ENCODE data around the gene TACC2.
"Not testable (repeated sequence)": the region's sequence is repeated elsewhere in the genome, so short reads cannot be mapped to it uniquely, and the experiment has no call there.

The TACC2 gene

GRCh38 chr10:121974019-121974534 lies 14.9 kb upstream of the TACC2 start:
- Mint-ChIP-seq H3K27ac (peak overlapping the region; percentile 62), H3K36me3 (peaks cover 12 to 24% of the 10 kb centered on the region in 2 donors), H3K4me1 (peaks cover 14 to 36% of the 10 kb centered on the region in 2 donors), H3K4me3 (peak overlapping the region; percentile 83 to 87), H3K27me3 (no peaks in the 10 kb centered on the region), H3K9me3 (peaks cover 0 to 2% of the 10 kb centered on the region in 2 donors)
- DNase-seq = no peak
- peak; percentile 40 to 48 for ATAC-seq (replicated peaks)

GRCh38 chr10:121974535-121975294 lies 14.2 kb upstream of the TACC2 start, which contains the start of gene NSMCE4A:
NSMCE4A (minus strand) TSS chr10:121975217; CDS start chr10:121975165, 52 bp downstream.
- peaks cover 0 to 2% of the 10 kb centered on the region in 2 donors for H3K9me3 Mint-ChIP-seq
- ATAC-seq (replicated peaks) (peak; percentile 86 to 89), DNase-seq (peak; percentile 76)
- H3K36me3 Mint-ChIP-seq = peaks cover 12 to 24% of the 10 kb centered on the region in 2 donors
- H3K27ac Mint-ChIP-seq = peak within 1 kb of the TSS; percentile 73
- no peaks in the 10 kb centered on the region for H3K27me3 Mint-ChIP-seq
- H3K4me1 Mint-ChIP-seq = peaks cover 14 to 36% of the 10 kb centered on the region in 2 donors
- H3K4me3 Mint-ChIP-seq = peak within 1 kb of the TSS; percentile 83 to 87

- peak overlapping the region; percentile 77 to 83 for H3K4me3 Mint-ChIP-seq
- peaks cover 12 to 24% of the 10 kb centered on the region in 2 donors for H3K36me3 Mint-ChIP-seq
- peaks cover 0 to 2% of the 10 kb centered on the region in 2 donors for H3K9me3 Mint-ChIP-seq
- peak overlapping the region; percentile 67 for H3K27ac Mint-ChIP-seq
- H3K27me3 Mint-ChIP-seq = no peaks in the 10 kb centered on the region
- H3K4me1 Mint-ChIP-seq = peaks cover 14 to 36% of the 10 kb centered on the region in 2 donors
- DNase-seq (no peak), ATAC-seq (replicated peaks) (no peak)
Observed at GRCh38 chr10:121975295-121976086, 13.5 kb upstream of the TACC2 start.

- H3K27me3 Mint-ChIP-seq = peaks cover 0 to 8% of the 10 kb centered on the region in 2 donors
- no peak overlapping the region for H3K27ac Mint-ChIP-seq
- peaks cover 14 to 30% of the 10 kb centered on the region in 2 donors for H3K4me1 Mint-ChIP-seq
- H3K4me3 Mint-ChIP-seq = no peak overlapping the region
- DNase-seq (no peak), ATAC-seq (replicated peaks) (no peak)
- H3K36me3 Mint-ChIP-seq = peaks cover 7 to 16% of the 10 kb centered on the region in 2 donors
- peaks cover 0 to 5% of the 10 kb centered on the region in 2 donors for H3K9me3 Mint-ChIP-seq
Observed at GRCh38 chr10:121976607-121977006, 12.4 kb upstream of the TACC2 start.

DNA sequence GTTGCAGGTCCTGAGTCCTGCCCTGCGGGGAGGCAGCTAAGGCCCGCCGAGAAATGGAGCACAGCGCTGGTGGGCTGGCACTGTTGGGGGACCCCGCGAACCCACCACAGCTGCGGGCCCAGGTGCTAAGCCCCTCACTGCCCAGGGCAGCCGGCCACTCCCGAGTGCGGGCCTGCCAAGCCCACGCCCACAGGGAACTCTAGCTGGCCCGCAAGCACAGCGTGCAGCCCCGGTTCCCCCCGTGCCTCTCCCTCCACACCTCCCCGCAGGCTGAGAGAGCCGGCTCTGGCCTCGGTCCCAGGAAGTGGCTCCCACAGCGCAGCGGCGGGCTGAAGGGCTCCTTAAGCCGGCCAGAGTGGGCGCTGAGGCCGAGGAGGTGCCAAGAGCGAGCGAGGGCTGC lies 10.5 kb upstream of the TACC2 start:
- peaks cover 0 to 3% of the 10 kb centered on the region in 2 donors for H3K36me3 Mint-ChIP-seq
- H3K4me1 Mint-ChIP-seq = peaks cover 4 to 14% of the 10 kb centered on the region in 2 donors
- peaks cover 0 to 8% of the 10 kb centered on the region in 2 donors for H3K27me3 Mint-ChIP-seq
- H3K9me3 Mint-ChIP-seq = peaks cover 0 to 6% of the 10 kb centered on the region in 2 donors
- H3K4me3 Mint-ChIP-seq = no peak overlapping the region
- ATAC-seq (replicated peaks) = no peak
- DNase-seq = no peak
- H3K27ac Mint-ChIP-seq = no peak overlapping the region

DNA sequence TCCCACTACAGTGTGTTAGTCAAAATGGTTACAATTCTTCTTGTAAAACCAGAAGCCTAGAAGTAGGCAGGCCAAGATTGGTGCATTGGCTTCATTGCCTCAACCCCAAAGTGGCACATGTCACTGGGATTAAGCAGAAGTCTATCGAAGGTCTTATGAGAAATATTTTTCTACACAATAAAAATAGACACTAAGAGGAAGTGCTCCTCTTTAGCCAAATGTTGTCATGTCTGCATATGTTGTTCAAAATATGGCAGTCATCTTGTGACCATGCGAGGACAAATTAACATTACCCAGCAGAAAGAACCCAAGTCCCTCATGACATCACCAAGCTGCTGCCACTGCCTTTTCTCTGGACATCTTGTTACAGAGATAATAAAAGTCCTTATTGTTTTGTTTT lies 7.6 kb upstream of the TACC2 start:
- Mint-ChIP-seq H3K27me3 (peaks cover 6 to 17% of the 10 kb centered on the region in 2 donors), H3K4me3 (no peak overlapping the region), H3K9me3 (peaks cover 12 to 14% of the 10 kb centered on the region in 2 donors), H3K4me1 (no peaks in the 10 kb centered on the region), H3K27ac (no peak overlapping the region), H3K36me3 (peaks cover 3 to 13% of the 10 kb centered on the region in 2 donors)
- ATAC-seq (replicated peaks) (no peak), DNase-seq (no peak)

DNA sequence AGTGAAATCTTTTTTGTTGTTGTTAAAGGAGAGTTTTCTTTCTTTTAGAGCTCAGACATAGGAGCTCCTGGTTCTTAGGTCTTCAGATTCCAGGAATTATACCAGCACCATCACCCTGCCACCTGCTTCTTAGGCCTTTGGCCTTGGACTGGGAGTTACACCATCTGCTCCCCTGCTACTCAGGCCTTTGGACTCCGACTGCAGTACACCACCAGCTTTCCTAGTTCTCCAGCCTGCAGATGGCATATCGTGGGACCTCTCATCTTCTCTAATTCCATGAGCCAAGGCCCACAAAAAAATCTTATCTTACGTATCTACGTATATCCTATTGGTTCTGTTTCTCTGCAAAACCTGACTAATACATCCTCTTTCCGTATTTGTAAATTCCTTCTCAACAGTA lies 5.1 kb upstream of the TACC2 start:
- no peak for ATAC-seq (replicated peaks)
- Mint-ChIP-seq H3K27me3 (peaks cover 19 to 28% of the 10 kb centered on the region in 2 donors), H3K4me1 (peaks cover 0 to 3% of the 10 kb centered on the region in 2 donors), H3K9me3 (peaks cover 12 to 14% of the 10 kb centered on the region in 2 donors), H3K36me3 (peaks cover 5 to 13% of the 10 kb centered on the region in 2 donors), H3K4me3 (no peak overlapping the region), H3K27ac (no peak overlapping the region)
- no peak for DNase-seq

- DNase-seq = no peak
- Mint-ChIP-seq H3K27ac (no peak overlapping the region), H3K36me3 (peaks cover 5 to 13% of the 10 kb centered on the region in 2 donors), H3K4me1 (peaks cover 0 to 3% of the 10 kb centered on the region in 2 donors), H3K9me3 (peaks cover 12 to 14% of the 10 kb centered on the region in 2 donors), H3K27me3 (peaks cover 19 to 28% of the 10 kb centered on the region in 2 donors), H3K4me3 (no peak overlapping the region)
- no peak for ATAC-seq (replicated peaks)
Observed at GRCh38 chr10:121984463-121984862, 4.5 kb upstream of the TACC2 start.

DNA sequence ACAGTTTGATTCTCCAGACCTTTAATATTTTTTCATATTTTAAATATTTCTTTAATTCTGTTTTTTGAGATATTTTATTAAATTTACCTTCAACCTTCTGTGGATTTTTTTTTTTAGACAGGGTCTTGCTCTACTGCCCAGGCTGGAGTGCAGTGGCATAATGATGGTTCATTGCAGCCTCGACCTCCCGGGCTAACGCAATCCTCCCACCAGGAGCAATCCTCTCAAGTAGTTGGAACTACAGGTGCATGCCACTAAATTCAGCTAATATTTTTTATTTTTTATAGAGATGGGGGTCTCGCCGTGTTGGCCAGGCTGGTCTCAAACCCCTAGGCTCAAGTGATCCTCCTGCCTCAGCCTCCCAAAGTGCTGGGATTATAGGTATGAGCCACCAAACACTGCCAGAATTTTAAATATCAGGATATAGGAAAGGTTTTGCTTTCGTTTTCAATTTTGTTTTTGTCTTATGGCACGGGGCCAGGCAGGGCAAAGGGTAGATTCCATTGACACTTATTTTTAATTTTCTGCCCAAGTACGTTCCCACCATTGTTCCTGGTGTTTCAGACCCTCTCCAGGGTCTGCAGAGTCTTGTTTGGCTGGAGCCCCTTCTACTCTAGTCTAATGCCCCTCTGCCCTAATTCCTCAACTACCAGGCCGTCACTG lies 1.2 kb downstream of the TACC2 start:
- Mint-ChIP-seq H3K4me3 (no peak overlapping the region), H3K4me1 (peaks cover 5 to 6% of the 10 kb centered on the region in 2 donors), H3K36me3 (peaks cover 0 to 2% of the 10 kb centered on the region in 2 donors), H3K27me3 (peaks cover 23 to 43% of the 10 kb centered on the region in 2 donors), H3K27ac (no peak overlapping the region), H3K9me3 (peaks cover 0 to 4% of the 10 kb centered on the region in 2 donors)
- DNase-seq (no peak), ATAC-seq (replicated peaks) (no peak)

DNA sequence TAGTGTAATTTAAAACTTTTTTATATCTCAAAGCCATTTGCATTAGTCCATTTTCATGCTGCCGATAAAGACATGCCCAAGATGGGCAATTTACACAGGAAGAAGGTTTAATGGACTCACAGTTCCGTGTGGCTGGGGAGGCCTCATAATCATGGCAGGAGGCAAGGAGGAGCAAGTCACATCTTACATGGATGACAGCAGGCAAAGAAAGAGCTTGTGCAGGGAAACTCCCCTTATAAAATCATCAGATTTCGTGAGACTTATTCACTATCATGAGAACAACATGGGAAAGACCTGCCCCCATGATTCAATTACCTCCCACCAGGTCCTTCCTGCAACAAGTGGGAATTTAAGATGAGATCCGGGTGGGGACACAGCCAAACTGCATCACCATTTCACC lies 2.8 kb downstream of the TACC2 start:
- not testable (repeated sequence) for H3K36me3 Mint-ChIP-seq; H3K4me3 Mint-ChIP-seq; H3K9me3 Mint-ChIP-seq; DNase-seq; H3K27ac Mint-ChIP-seq; H3K4me1 Mint-ChIP-seq; ATAC-seq (replicated peaks)
- H3K27me3 Mint-ChIP-seq = peaks cover 35 to 48% of the 10 kb centered on the region in 2 donors

- Mint-ChIP-seq H3K27me3 (peaks cover 29 to 43% of the 10 kb centered on the region in 2 donors), H3K4me1 (peaks cover 3 to 5% of the 10 kb centered on the region in 2 donors)
- ATAC-seq (replicated peaks) = no peak
Observed at GRCh38 chr10:121994429-121994941, 5.5 kb downstream of the TACC2 start.

GRCh38 chr10:121998462-121998861 lies 9.5 kb downstream of the TACC2 start:
- Mint-ChIP-seq H3K4me1 (no peaks in the 10 kb centered on the region), H3K27ac (no peak overlapping the region), H3K9me3 (peaks cover 13 to 27% of the 10 kb centered on the region in 2 donors), H3K27me3 (peaks cover 19 to 22% of the 10 kb centered on the region in 2 donors), H3K4me3 (no peak overlapping the region), H3K36me3 (peaks cover 2 to 3% of the 10 kb centered on the region in 2 donors)
- DNase-seq (no peak), ATAC-seq (replicated peaks) (no peak)

More at GRCh38 chr10:121994429-121994941, 5.5 kb downstream of the TACC2 start:
- Mint-ChIP-seq H3K27ac (no peak overlapping the region), H3K4me3 (no peak overlapping the region), H3K36me3 (no peaks in the 10 kb centered on the region), H3K9me3 (peaks cover under 1 to 2% of the 10 kb centered on the region in 2 donors)
- DNase-seq = no peak

GRCh38 chr10:121999301-121999700 lies 10.3 kb downstream of the TACC2 start:
- H3K9me3 Mint-ChIP-seq = peaks cover 14 to 27% of the 10 kb centered on the region in 2 donors
- DNase-seq = no peak
- no peak overlapping the region for H3K27ac Mint-ChIP-seq
- no peak overlapping the region for H3K4me3 Mint-ChIP-seq
- no peak for ATAC-seq (replicated peaks)
- peaks cover 15 to 19% of the 10 kb centered on the region in 2 donors for H3K27me3 Mint-ChIP-seq
- H3K4me1 Mint-ChIP-seq = no peaks in the 10 kb centered on the region
- H3K36me3 Mint-ChIP-seq = peaks cover 2 to 3% of the 10 kb centered on the region in 2 donors

Measured in stimulated activated naive B cell treated with anti-CD40 and anti-IgM and Interleukin-4, amounts not matched to agents 10 μg/mL and 1 μg/mL and 100 μg/mL, for 72 hours (primary cell).